ENCODE results near the gene MT1A. TPM values are rescaled to one million over a fixed set of nuclear protein-coding genes. Genes with fewer than 3 reads are reported as not detected.

MT1A gene
- total RNA-seq, result 769 TPM
- long read RNA-seq, transcript MT1A-201 (3 exons, 396 nt), result major isoform, 15 of 25 reads
- long read RNA-seq, partial matches to known transcripts, result 2 of 25 reads
- long read RNA-seq, other reads (novel, unspliced or antisense), result 8 of 25 reads

GRCh38 chr16:56637814-56638750 lies at the start of gene MT1A:
Gene MT1A, plus strand, starts transcription at chr16:56638666. Its CDS starts 73 bp downstream, at chr16:56638739.
- peak; percentile 95 for DNase-seq (ENCODE audit: low spot score)

GRCh38 chr16:56588781-56589140 lies 49.7 kb upstream of the MT1A start:
- DNase-seq (ENCODE audit: low spot score), result peak; percentile 65

DNA sequence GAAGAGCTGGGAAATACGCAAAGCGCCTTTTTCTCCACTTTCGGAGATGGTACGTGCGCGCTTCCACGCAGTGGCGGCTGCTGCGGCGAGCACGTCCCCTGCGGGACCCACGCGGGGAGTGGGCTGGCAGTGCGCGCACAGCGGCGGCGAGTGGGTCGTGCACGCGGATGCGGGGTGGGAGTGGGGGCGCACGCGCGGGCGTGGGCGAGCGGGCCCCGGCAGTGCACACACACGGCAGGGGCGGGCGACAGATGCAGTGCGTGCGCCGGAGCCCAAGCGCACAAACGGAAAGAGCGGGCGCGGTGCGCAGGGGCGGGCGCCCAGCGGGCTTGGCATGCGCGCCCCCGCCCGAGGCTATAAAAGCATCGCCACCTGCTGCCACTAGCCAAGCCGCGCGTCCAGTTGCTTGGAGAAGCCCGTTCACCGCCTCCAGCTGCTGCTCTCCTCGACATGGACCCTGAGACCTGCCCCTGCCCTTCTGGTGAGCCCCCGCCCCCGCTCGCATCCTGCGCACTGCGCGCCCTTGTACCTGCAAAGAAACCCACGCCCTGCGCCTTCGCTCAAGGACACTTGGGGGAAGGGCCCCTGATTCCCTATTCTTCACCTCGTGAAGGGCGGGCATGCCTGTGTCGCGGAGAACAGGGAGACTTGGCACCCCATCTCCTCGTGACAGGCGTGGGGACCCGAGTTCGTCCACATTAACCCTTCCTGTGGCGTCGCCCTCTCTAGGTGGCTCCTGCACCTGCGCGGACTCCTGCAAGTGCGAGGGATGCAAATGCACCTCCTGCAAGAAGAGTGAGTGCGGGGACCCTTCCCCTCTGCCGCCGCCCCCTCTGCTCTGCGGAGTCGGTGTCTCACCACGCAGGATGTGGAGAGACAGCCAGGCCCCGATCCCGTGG lies 49.1 kb upstream of the MT1A start, which contains the start of gene MT3:
TSS of gene MT3 (plus strand) at position 388 of the 899 bp plus-strand sequence. CDS start at position 451, 63 bp downstream.
- DNase-seq (ENCODE audit: low spot score), result no peak

DNA sequence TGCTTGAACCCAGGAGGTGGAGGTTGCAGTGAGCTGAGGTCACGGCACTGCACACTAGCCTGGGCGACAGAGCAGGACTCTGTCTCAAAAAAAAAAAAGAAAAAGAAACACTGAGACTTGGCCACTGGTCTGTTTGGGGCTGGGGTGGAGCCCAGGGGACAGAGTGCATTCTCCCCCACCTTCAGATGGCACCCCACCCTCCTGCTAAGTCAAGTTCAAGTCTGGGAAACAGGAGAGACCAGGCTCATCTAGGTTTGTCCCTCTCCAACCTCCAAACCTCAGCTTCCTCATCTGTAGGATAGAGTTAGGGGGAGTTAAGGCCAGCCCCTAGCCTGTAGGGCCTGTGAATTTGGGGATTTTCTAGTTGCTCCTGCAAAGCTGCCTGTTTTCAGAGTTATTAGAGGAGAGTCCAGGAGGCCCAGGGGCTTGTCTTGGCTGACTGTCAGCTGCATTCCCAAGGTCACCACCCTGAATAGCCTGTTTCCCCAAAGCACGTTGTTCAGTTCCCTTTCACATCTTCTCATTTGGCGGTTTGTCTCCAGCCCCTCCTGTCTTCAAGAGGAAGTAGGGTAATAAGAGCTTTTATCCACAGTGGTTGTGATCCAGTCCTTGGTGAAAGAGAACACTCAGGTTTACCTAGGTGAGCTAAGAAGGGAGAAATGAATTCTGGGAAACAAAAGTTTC lies 46.9 kb upstream of the MT1A start:
- DNase-seq (ENCODE audit: low spot score), result no peak

GRCh38 chr16:56593573-56594291 lies 44.7 kb upstream of the MT1A start:
- no peak for DNase-seq (ENCODE audit: low spot score)

DNA sequence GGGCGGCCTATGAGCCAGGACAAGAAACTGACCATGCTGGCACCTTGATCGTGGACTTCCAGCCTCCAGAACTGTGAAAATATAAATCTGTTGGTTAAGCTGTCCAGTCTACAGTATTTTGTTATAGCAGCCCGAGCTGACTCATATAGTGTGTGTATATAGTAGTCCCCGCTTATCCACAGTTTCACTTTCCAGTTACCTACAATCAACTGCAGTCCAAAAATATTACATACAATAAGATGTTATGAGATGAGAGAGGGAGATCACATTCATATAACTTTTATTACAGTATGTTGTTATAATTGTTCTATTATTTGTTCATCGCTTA lies 44.2 kb upstream of the MT1A start:
- peak; percentile 12 for DNase-seq (ENCODE audit: low spot score)

DNA sequence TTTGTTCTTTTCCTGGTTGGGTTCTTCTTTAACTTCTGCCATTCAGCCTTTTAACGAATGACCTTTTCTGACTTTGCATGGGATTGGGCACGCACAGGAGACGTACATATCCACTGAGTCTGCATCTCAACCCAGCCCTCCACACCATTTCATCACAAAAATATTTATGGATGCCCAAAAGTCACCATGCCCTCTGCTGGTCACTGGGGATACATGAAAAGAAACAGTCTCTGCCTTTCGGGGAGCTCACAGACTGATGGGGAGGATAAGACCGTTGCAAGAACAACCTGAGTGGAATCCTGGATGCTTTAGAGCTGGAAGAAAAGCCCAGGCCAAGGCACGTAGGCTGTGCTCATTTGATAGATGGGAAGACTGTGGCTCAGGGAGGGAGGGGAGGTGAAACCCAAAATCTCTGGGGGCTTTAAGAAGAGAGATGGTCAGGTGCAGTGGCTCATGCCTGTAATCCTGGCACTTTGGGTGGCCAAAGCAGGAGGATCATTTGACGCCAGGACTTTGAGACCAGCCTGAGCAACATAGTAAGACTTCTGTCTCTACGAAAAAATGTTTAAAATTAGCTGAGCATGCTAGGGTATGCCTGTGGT lies 38.0 kb upstream of the MT1A start:
- peak; percentile 47 for DNase-seq (ENCODE audit: low spot score)

DNA sequence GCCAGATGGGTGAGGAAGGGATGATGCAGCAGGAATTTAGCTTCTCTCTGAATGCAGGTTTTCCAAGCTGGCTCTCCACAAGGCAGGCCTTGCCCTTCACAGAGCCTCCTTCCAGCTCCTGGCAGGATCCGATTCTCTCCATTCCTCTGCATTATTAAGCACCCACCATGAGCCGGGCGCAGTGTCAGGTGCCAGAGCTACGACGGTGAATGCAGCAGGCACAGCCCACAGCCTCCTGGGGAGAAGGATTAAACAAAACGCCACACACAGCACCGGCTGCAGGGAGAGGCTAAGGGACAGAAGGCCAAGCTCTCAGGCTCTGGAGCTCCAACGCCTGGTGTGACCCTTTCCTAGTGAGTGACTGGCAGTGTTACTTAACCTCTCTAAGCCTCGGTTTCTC lies 37.1 kb upstream of the MT1A start:
- peak; percentile 84 for DNase-seq (ENCODE audit: low spot score)

- DNase-seq (ENCODE audit: low spot score), result peak; percentile 72
These were observed 34.9 kb upstream of the MT1A start for GRCh38 chr16:56603589-56603988.

GRCh38 chr16:56604966-56605365 lies 33.5 kb upstream of the MT1A start:
- no peak for DNase-seq (ENCODE audit: low spot score)

DNA sequence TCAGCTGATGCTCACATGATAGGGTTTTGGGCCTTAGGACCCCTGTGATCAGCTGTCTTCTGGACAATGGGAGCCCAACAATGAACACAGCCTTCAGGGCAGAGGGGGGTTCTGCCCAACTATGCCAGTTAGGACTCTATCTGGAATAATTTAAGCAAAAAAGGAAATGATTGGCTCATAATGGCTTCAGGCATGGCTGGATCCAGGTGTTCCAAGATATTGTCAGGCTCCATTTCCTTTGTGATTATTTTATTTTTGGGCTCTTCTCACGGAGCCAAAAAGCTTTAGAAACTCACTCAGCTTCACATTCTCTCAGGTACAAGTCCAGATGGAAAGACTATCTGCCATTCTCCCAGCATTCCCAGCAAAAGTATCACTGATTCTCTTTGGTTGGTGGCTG lies 33.0 kb upstream of the MT1A start:
- DNase-seq (ENCODE audit: low spot score), result no peak

- DNase-seq (ENCODE audit: low spot score), result peak; percentile 88
These were observed 32.4 kb upstream of the MT1A start for GRCh38 chr16:56606071-56606475.

GRCh38 chr16:56606476-56607108 lies 31.9 kb upstream of the MT1A start:
- DNase-seq (ENCODE audit: low spot score), result peak; percentile 82

DNA sequence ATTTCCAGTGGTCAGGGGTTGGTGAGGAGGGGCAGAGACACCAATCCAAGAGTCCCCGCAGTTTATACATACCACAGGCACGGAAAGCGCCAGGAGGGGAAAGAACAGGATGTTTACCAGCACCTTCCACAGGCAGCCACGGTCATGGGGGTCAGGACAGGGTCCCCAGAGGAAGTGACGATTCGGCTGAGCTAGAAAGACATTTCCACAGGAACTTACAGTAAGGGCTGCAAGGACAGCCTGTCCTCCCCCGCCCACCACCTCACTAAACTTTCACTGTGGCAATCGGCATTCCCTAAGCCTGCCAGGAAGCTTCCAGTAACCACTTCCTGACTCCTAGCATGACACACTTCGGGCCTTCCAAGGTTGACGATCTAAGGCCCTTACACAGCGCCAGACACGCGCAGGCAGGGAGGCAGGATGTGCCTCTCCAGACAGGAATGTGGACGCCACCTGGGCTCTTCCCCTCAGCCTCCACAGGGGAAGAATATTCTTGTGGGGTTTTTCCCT lies 31.3 kb upstream of the MT1A start:
- peak; percentile 94 for DNase-seq (ENCODE audit: low spot score)

GRCh38 chr16:56607675-56608042 lies 30.8 kb upstream of the MT1A start:
- DNase-seq (ENCODE audit: low spot score), result no peak

DNA sequence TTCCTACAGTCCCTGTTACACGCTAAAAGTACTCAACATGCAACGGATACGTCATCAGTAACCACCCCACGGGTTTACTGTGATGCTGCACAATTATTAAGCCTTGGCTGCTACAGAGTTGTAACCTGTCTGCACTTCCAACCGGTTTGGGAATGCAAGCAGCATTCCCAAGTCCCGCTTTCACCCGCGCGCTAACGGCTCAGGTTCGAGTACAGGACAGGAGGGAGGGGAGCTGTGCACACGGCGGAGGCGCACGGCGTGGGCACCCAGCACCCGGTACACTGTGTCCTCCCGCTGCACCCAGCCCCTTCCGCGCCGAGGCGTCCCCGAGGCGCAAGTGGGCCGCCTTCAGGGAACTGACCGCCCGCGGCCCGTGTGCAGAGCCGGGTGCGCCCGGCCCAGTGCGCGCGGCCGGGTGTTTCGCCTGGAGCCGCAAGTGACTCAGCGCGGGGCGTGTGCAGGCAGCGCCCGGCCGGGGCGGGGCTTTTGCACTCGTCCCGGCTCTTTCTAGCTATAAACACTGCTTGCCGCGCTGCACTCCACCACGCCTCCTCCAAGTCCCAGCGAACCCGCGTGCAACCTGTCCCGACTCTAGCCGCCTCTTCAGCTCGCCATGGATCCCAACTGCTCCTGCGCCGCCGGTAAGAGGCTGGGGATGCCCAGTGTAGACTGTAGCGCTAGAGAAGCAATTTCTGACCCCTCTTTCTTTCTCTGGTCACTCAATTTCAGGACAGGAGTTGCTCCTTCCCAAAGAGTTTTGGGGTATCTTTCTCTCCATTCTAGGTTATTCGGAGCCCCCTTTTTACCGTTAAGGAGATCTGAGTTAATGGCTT lies 30.2 kb upstream of the MT1A start, which contains the start of gene MT2A:
TSS of gene MT2A (plus strand) at position 542 of the 833 bp plus-strand sequence. CDS start at position 614, 72 bp downstream.
- peak; percentile 99 for DNase-seq (ENCODE audit: low spot score)

- peak; percentile 89 for DNase-seq (ENCODE audit: low spot score)
These were observed 29.5 kb upstream of the MT1A start for GRCh38 chr16:56608876-56609462.

DNA sequence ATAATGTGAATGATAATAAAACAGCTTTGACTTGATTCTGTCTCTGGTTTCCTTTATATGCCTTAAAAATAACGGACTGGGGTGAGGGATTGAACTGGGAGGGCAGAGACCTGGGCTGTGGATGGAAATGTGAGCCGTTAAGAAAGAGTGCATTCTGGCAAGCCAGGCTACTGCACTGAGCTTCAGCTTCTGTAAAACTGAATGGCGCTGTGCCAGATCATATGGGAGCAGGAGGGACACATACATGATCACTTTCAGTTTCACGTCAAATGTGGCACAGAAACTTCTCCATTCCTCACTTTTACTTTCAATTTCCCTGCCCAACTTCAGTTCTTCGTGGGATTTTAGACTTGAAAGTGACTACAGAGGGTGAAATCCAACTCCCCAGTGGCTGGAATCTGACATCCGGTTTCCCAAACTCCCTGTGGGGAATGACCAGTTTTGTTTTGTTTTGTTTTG lies 29.0 kb upstream of the MT1A start:
- DNase-seq (ENCODE audit: low spot score), result peak; percentile 39

All from mesenteric fat pad (tissue), 1 donor.